Lung (tissue), 12 donors: ENCODE data around the gene VCAM1. TPM values are rescaled to one million over a fixed set of nuclear protein-coding genes. Genes with fewer than 3 reads are reported as not detected.

Source experiments
- ATAC-seq: fragments of 200-7000 bp; cut with Tn5 transposase; one replicate; pipeline ENCODE4 v1.9.1; 2020; ENCODE audit warnings: moderate number of reproducible peaks; ENCODE audit not compliant: insufficient read depth, low FRiP score
- DNase-seq, 3 donors: peaks; one replicate each; pipeline ENCODE4 v3.0.0-alpha.2; 2013 to 2017
- H3K27ac ChIP-seq, 2 donors: one replicate each; pipeline ENCODE4 v1.5.1; 2013; ENCODE audit warnings: mild to moderate bottlenecking in 2 of 2, moderate library complexity in 2 of 2, control low read depth in 1 of 2, inconsistent platforms in 1 of 2, low read depth in 1 of 2, low read length in 1 of 2
- H3K27me3 ChIP-seq, 3 donors: one replicate each; pipeline ENCODE4 v1.5.1; 2013; ENCODE audit warnings: low read length in 2 of 3; ENCODE audit not compliant: control insufficient read depth in 3 of 3, insufficient read depth in 3 of 3
- H3K36me3 ChIP-seq, 4 donors: one replicate each; pipeline ENCODE4 v1.5.1; 2013; ENCODE audit warnings: low read length in 4 of 4, mild to moderate bottlenecking in 1 of 4, moderate library complexity in 1 of 4; ENCODE audit not compliant: control insufficient read depth in 4 of 4, insufficient read depth in 4 of 4
- H3K4me1 ChIP-seq, 5 donors: one replicate each; pipeline ENCODE4 v1.5.1; 2013; ENCODE audit warnings: low read length in 5 of 5, mild to moderate bottlenecking in 2 of 5, moderate library complexity in 1 of 5; ENCODE audit not compliant: control insufficient read depth in 5 of 5, insufficient read depth in 5 of 5
- H3K4me3 ChIP-seq: one replicate; pipeline ENCODE4 v1.5.1; 2013; ENCODE audit warnings: mild to moderate bottlenecking, control low read depth, moderate library complexity
- H3K9ac ChIP-seq, 2 donors: one replicate each; pipeline ENCODE4 v1.5.1; 2013; ENCODE audit warnings: low read length in 2 of 2, control low read depth in 1 of 2; ENCODE audit not compliant: insufficient read depth in 1 of 2
- H3K9me3 ChIP-seq, 4 donors: one replicate each; pipeline ENCODE4 v1.5.1; 2013; ENCODE audit warnings: low read length in 3 of 4, mild to moderate bottlenecking in 1 of 4, moderate library complexity in 1 of 4; ENCODE audit not compliant: control insufficient read depth in 4 of 4, insufficient read depth in 3 of 4
- WGBS, 2 donors: extraction: QIAGEN DNeasy Blood & Tissue Kit; methylation state at CpG; one replicate each; pipeline ENCODE4 v1.1.7; 2013; 5-methylcytosine and 5-hydroxymethylcytosine counted together
- polyA plus RNA-seq, 2 donors: library from polyadenylated mRNA; stranded (reverse); fragments of 200-250 nt; gene quantifications; one replicate each; pipeline ENCODE4 v1.2.1, GENCODE V29; 2013
- total RNA-seq, 2 donors: library from RNA; depleted of rRNA in 1 of 2; stranded (reverse); fragments of >200 nt in 1 of 2; gene quantifications; one replicate each; pipeline ENCODE4 v1.2.1, GENCODE V29; 2014 to 2021
- TF ChIP-seq, protein P1 (sequence below): IDR thresholded peaks from 2 replicates; pipeline ENCODE4 v1.5.1; 2012; ENCODE audit warnings: mild to moderate bottlenecking; ENCODE audit errors: control extremely low read depth, extremely low read depth
- donor health status: control.
- donor health status: control.
- donor health status: Bipolar disorder and iron deficiency.
- donor health status: healthy.
- donor health status: DM: yes; HTN: yes; CAD: no.

Gene VCAM1
- total and polyA plus RNA-seq, 4 donors: 7.6 to 68.9 (median 7.9) TPM

DNA sequence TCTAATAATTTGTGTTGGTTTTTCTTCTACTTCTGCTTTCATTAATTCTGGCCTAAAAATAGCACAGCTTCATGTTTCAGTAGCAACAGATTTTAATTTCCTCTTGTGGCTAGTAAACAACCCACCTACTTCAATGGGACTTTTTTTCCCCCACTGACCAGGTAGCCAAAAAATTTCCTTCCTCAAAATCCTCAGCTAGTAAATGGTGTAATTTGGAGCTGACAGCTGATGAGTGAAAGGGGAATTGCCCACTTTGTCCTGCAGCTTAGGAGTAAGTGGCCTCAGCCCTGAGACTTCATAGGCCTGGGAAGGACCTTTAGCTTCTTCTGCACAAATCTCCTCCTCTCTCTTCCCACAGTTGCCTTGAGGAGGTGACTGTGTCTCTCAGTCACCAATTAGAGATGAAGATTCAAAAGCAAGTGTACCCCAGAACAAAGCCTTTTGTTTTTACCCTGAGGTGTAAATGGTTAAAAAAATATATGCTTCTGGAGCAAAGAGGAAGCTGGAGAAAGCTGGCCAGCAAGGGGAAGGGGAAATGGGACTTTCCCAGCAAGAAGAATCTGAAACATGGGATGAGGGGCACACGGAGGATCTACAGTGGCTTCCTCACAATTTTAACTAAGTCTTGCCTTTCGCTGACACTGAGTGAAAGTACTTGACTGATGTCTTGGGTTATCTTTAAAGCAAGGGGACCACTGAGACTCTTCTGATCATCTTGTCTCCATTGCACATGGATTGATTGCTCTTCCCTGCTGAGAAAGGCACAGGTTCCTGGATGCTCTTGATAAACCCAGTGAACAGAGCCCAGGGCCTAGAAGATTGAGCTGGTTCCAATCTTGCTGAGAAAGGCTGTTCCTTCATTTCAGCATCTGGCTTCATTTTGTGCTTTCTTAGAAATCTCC is 35.8 kb upstream of the VCAM1 start:
- no peaks in the 10 kb centered on the region for H3K27me3 ChIP-seq
- H3K9ac ChIP-seq: no peak overlapping the region
- no peaks in the 10 kb centered on the region for H3K36me3 ChIP-seq
- no peak for DNase-seq
- H3K4me3 ChIP-seq: no peak overlapping the region
- ATAC-seq: no peak
- no peaks in the 10 kb centered on the region for H3K9me3 ChIP-seq
- 51 to 57% methylated on average over 2 of the region's 2 CpGs for whole genome bisulfite sequencing, 2 donors
- H3K27ac ChIP-seq: no peak overlapping the region
- no peaks in the 10 kb centered on the region for H3K4me1 ChIP-seq
- TF ChIP-seq, protein P1, sequence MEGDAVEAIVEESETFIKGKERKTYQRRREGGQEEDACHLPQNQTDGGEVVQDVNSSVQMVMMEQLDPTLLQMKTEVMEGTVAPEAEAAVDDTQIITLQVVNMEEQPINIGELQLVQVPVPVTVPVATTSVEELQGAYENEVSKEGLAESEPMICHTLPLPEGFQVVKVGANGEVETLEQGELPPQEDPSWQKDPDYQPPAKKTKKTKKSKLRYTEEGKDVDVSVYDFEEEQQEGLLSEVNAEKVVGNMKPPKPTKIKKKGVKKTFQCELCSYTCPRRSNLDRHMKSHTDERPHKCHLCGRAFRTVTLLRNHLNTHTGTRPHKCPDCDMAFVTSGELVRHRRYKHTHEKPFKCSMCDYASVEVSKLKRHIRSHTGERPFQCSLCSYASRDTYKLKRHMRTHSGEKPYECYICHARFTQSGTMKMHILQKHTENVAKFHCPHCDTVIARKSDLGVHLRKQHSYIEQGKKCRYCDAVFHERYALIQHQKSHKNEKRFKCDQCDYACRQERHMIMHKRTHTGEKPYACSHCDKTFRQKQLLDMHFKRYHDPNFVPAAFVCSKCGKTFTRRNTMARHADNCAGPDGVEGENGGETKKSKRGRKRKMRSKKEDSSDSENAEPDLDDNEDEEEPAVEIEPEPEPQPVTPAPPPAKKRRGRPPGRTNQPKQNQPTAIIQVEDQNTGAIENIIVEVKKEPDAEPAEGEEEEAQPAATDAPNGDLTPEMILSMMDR: no peak

DNA sequence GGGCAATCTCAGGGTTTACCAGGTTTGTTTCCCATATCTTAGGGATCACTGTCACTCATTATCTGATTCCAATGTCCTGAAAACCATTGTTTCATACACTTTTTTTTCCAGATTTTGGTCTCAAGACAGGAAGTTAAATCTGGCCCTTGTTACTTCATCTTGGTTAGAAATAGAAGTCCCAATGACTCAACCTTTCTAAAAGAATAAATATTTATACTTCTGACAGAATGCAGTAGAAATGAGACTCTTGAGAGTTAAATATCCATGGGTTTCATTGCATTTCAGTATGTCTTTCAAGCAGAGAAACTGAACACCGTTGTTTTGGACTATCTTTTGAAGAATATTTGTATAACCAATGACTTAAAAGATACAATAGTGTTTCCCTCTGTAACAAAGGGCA is 19.8 kb upstream of the VCAM1 start:
- Histone ChIP-seq H3K9me3 (peaks cover 0 to 5% (median under 1%) of the 10 kb centered on the region in 4 donors), H3K9ac (no peak overlapping the region), H3K4me3 (no peak overlapping the region), H3K27me3 (no peaks in the 10 kb centered on the region), H3K4me1 (peaks cover 0 to 12% (median 0%) of the 10 kb centered on the region in 5 donors), H3K27ac (no peak overlapping the region), H3K36me3 (no peaks in the 10 kb centered on the region)
- TF ChIP-seq, protein P1: no peak
- ATAC-seq (no peak), DNase-seq (no peak)
- 41 to 63% methylated on average over 1 of the region's 1 CpG for WGBS, 2 donors

DNA sequence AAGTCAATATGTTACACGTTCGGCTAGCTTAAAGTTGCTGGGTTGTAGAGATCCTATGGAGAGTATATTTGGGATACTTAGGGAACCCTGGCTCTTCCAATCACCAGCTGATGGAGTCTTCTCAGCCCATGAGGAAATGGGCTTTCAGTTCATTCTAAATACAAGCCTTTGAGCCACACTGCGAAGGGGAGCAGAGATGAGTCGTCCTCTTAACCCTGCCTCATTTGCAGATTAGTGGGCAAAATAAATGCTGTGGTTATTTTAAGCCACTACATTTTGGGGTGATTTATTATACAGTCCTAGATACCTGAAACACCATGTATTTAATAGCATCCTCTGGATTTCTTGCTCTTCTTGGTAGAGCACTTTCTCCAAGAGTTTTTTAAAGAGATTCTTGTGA is 19.0 kb upstream of the VCAM1 start:
- H3K4me1 ChIP-seq: peaks cover 0 to 12% (median 0%) of the 10 kb centered on the region in 5 donors
- no peaks in the 10 kb centered on the region for H3K36me3 ChIP-seq
- WGBS, 2 donors: 89 to 100% methylated on average over 4 of the region's 4 CpGs
- no peaks in the 10 kb centered on the region for H3K9me3 ChIP-seq
- H3K27ac ChIP-seq: no peak overlapping the region
- TF ChIP-seq, protein P1: no peak
- H3K9ac ChIP-seq: no peak overlapping the region
- no peaks in the 10 kb centered on the region for H3K27me3 ChIP-seq
- no peak for ATAC-seq
- H3K4me3 ChIP-seq: no peak overlapping the region
- no peak for DNase-seq
